SK-N-SH (cell line): Measurements from ENCODE around the gene CSRNP3. TPM values are rescaled to one million over a fixed set of nuclear protein-coding genes. Genes with fewer than 3 reads are reported as not detected.

ENCODE experiments used
- CTCF ChIA-PET: fragments of 300-600, 350-600 bp; formaldehyde crosslinking; extraction: SDS; loops from one replicate; lab custom pipeline; 2021; lab: Yijun Ruan, JAX
- POLR2A ChIA-PET: fragments of 350-600 bp; sonication (Branson Sonifier 250); formaldehyde crosslinking; extraction: SDS; loops from one replicate; lab custom pipeline; 2020; ENCODE audit warnings: antibody characterized with exemption, inconsistent platforms; lab: Yijun Ruan, JAX
- DNase-seq: peaks from one replicate; pipeline ENCODE4 v3.0.0; 2012
- H2AFZ ChIP-seq: fragments of 200-600 bp; sonication (generic); 2 replicates; pipeline ENCODE4 v1.8.1; 2016; ENCODE audit warnings: antibody characterized with exemption, mild to moderate bottlenecking, low read depth
- H3F3A ChIP-seq: fragments of 200-600 bp; sonication (generic); replicated peaks from 2 replicates; pipeline ENCODE3; 2016; ENCODE audit warnings: antibody characterized with exemption, mild to moderate bottlenecking; ENCODE audit not compliant: insufficient read depth
- H3K27ac ChIP-seq, 2 experiments: fragments of 200-500 bp in 1 of 2; fragments of 200-600 bp in 1 of 2; sonication (Bioruptor generic) in 1 of 2; sonication (generic), shearing (Covaris generic) in 1 of 2; 2 replicates each; pipeline versions ENCODE4 v1.5.1 to v1.6.1; 2014 to 2016; ENCODE audit warnings: low read depth in 2 of 2, inconsistent platforms in 1 of 2, low read length in 1 of 2, mild to moderate bottlenecking in 1 of 2, mixed read lengths in 1 of 2
- H3K27me3 ChIP-seq: fragments of 200-600 bp; sonication (generic), shearing (Covaris generic); 2 replicates; pipeline ENCODE4 v1.6.1; 2016; ENCODE audit warnings: mixed run types; ENCODE audit not compliant: insufficient read depth
- H3K36me3 ChIP-seq, 2 experiments: fragments of 200-500 bp in 1 of 2; fragments of 200-600 bp in 1 of 2; sonication (Bioruptor generic) in 1 of 2; sonication (generic) in 1 of 2; replicated peaks in 1 of 2; 2 replicates each; pipeline versions ENCODE3 to v1.5.1; 2014 to 2016; ENCODE audit warnings: low read length in 1 of 2, mild to moderate bottlenecking in 1 of 2; ENCODE audit not compliant: insufficient read depth in 2 of 2, control insufficient read depth in 1 of 2
- H3K4me1 ChIP-seq, 2 experiments: fragments of 200-500 bp in 1 of 2; fragments of 200-600 bp in 1 of 2; sonication (Bioruptor generic) in 1 of 2; sonication (generic), shearing (Covaris generic) in 1 of 2; 2 replicates each; pipeline versions ENCODE4 v1.5.1 to v1.6.1; 2014 to 2016; ENCODE audit warnings: low read depth in 1 of 2, low read length in 1 of 2, mixed run types in 1 of 2; ENCODE audit not compliant: insufficient read depth in 2 of 2, control insufficient read depth in 1 of 2
- H3K4me2 ChIP-seq: fragments of 200-600 bp; sonication (generic), shearing (Covaris generic); 2 replicates; pipeline ENCODE4 v1.6.1; 2017; ENCODE audit warnings: mixed run types
- H3K4me3 ChIP-seq, 2 experiments: fragments of 200-500 bp in 1 of 2; fragments of 200-600 bp in 1 of 2; sonication (Bioruptor generic) in 1 of 2; sonication (generic), shearing (Covaris generic) in 1 of 2; 2 replicates each; pipeline versions ENCODE4 v1.5.1 to v1.8.1; 2014 to 2016; ENCODE audit warnings: low read depth in 2 of 2, inconsistent platforms in 1 of 2, low read length in 1 of 2, mild to moderate bottlenecking in 1 of 2, mixed read lengths in 1 of 2, moderate library complexity in 1 of 2
- H3K79me2 ChIP-seq: fragments of 200-600 bp; sonication (generic); 2 replicates; pipeline ENCODE4 v1.8.1; 2017; ENCODE audit warnings: mild to moderate bottlenecking; ENCODE audit not compliant: insufficient read depth
- H3K9ac ChIP-seq: fragments of 200-600 bp; sonication (generic); 2 replicates; pipeline ENCODE4 v1.6.1; 2017; ENCODE audit warnings: mixed run types
- H3K9me2 ChIP-seq: fragments of 200-600 bp; sonication (generic); 2 replicates; pipeline ENCODE4 v1.6.1; 2017; ENCODE audit warnings: mixed run types
- H3K9me3 ChIP-seq: fragments of 200-600 bp; sonication (generic); 2 replicates; pipeline ENCODE4 v1.6.1; 2017; ENCODE audit warnings: mixed run types, mild to moderate bottlenecking, moderate library complexity
- H4K20me1 ChIP-seq: fragments of 200-600 bp; sonication (generic); 2 replicates; pipeline ENCODE4 v1.6.1; 2017; ENCODE audit warnings: mild to moderate bottlenecking, mixed run types; ENCODE audit not compliant: insufficient read depth
- EZH2phosphoT487 ChIP-seq: fragments of 200-600 bp; sonication (generic); IDR thresholded peaks from 2 replicates; pipeline ENCODE4 v1.6.1; 2017; ENCODE audit warnings: low read depth, mixed run types, mild to moderate bottlenecking, antibody characterized with exemption, moderate library complexity, borderline replicate concordance
- FOSL2 ChIP-seq: IDR thresholded peaks from 2 replicates; pipeline ENCODE4 v1.4.0; 2012; ENCODE audit warnings: low read depth, mild to moderate bottlenecking, moderate library complexity, borderline replicate concordance
- GATA2 ChIP-seq: sonication (generic); formaldehyde crosslinking; IDR thresholded peaks from 2 replicates; pipeline ENCODE4 v1.5.0; 2020; ENCODE audit warnings: mild to moderate bottlenecking, missing genetic modification reagents
- IRF3 ChIP-seq: fragments of 150-350 bp; IDR thresholded peaks from 2 replicates; pipeline ENCODE4 v1.6.1; 2016; ENCODE audit warnings: mild to moderate bottlenecking, low read depth, low read length
- MEF2A ChIP-seq: IDR thresholded peaks from 2 replicates; pipeline ENCODE4 v1.4.0; 2012; ENCODE audit warnings: low read depth, borderline replicate concordance
- MXI1 ChIP-seq: IDR thresholded peaks from 2 replicates; pipeline ENCODE4 v1.6.1; 2012; ENCODE audit warnings: mild to moderate bottlenecking, low read depth, low read length, improper control_type of control experiment
- NFIC ChIP-seq: IDR thresholded peaks from 2 replicates; pipeline ENCODE4 v1.4.0; 2012; ENCODE audit warnings: borderline replicate concordance
- PBX3 ChIP-seq: IDR thresholded peaks from 2 replicates; pipeline ENCODE4; 2012
- POLR2AphosphoS5 ChIP-seq: IDR thresholded peaks from 2 replicates; pipeline ENCODE4 v1.6.1; 2012; ENCODE audit warnings: low read depth, low read length
- RAD21 ChIP-seq: IDR thresholded peaks from 2 replicates; pipeline ENCODE4 v1.6.1; 2012; ENCODE audit warnings: mild to moderate bottlenecking, low read length
- RFX5 ChIP-seq: IDR thresholded peaks from 2 replicates; pipeline ENCODE4 v1.6.1; 2012; ENCODE audit warnings: mild to moderate bottlenecking, improper control_type of control experiment, low read length
- TCF12 ChIP-seq: IDR thresholded peaks from 2 replicates; pipeline ENCODE4 v1.4.0; 2012
- TEAD4 ChIP-seq: IDR thresholded peaks from 2 replicates; pipeline ENCODE4 v1.4.0; 2012; ENCODE audit warnings: mild to moderate bottlenecking, borderline replicate concordance; ENCODE audit not compliant: insufficient read depth
- USF2 ChIP-seq: fragments of 150-350 bp; IDR thresholded peaks from 2 replicates; pipeline ENCODE4 v1.6.1; 2017; ENCODE audit warnings: antibody characterized with exemption, low read length, low read depth, borderline replicate concordance
- polyA plus RNA-seq, 3 experiments: library from polyadenylated mRNA; depleted of rRNA; stranded (reverse); fragments of >200 nt; gene quantifications; 2 replicates each; pipeline ENCODE4 v1.2.3, GENCODE V29; 2012
- TF ChIP-seq, protein P1 (sequence below): IDR thresholded peaks from 2 replicates; pipeline ENCODE4 v1.4.0; 2012; ENCODE audit warnings: low read depth, borderline replicate concordance

The CSRNP3 gene
- polyA plus RNA-seq, 1 of the 3 experiments (the other 2 are of a cell fraction) = 1.0 TPM

DNA sequence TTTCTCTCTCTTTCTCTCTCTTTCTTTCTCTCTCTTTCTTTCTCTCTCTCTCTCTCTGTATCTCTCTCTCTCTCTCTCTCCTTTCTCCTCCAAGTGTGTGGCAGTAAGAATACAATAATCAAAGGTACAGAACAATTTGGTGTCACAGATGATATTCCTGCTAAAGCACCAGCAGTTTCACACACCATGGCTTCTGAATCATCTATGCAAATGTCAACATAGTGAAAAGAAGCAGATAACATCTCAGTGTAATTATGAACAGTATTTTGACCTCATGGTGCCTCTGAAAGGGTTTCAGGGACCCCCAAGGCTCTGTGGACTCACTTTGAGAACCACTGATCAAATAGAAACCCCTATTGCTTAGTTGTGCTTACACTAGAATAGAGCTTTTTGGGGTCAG is 38.5 kb upstream of the CSRNP3 start:
- H3K9ac ChIP-seq = no peak overlapping the region
- no peak overlapping the region; a peak in 1 of 4 replicates for H3K27ac ChIP-seq
- no peak for DNase-seq
- H4K20me1 ChIP-seq = no peaks in the 10 kb centered on the region
- H3K4me1 ChIP-seq = peaks cover 0 to 10% of the 10 kb centered on the region in 2 experiments; a peak in 2 of 4 replicates
- H3K9me3 ChIP-seq = no peaks in the 10 kb centered on the region
- CTCF ChIA-PET = no interaction called here
- no peaks in the 10 kb centered on the region for H3K27me3 ChIP-seq
- H3K9me2 ChIP-seq = no peaks in the 10 kb centered on the region
- no peak overlapping the region for H2AFZ ChIP-seq
- H3F3A ChIP-seq = peaks cover 3% of the 10 kb centered on the region
- TF ChIP-seq MXI1 = no peak
- no peak for TF ChIP-seq RAD21
- TF ChIP-seq RFX5 = no peak
- no peak for TF ChIP-seq GATA2 (CRISPR knock-in tag)
- TF ChIP-seq TCF12 = no peak
- no peak for TF ChIP-seq PBX3
- TF ChIP-seq FOSL2 = no peak
- TF ChIP-seq EZH2phosphoT487 = no peak
- TF ChIP-seq MEF2A = no peak
- no peak for TF ChIP-seq USF2
- no peak for TF ChIP-seq NFIC
- TF ChIP-seq TEAD4 = no peak
- TF ChIP-seq, protein P1, sequence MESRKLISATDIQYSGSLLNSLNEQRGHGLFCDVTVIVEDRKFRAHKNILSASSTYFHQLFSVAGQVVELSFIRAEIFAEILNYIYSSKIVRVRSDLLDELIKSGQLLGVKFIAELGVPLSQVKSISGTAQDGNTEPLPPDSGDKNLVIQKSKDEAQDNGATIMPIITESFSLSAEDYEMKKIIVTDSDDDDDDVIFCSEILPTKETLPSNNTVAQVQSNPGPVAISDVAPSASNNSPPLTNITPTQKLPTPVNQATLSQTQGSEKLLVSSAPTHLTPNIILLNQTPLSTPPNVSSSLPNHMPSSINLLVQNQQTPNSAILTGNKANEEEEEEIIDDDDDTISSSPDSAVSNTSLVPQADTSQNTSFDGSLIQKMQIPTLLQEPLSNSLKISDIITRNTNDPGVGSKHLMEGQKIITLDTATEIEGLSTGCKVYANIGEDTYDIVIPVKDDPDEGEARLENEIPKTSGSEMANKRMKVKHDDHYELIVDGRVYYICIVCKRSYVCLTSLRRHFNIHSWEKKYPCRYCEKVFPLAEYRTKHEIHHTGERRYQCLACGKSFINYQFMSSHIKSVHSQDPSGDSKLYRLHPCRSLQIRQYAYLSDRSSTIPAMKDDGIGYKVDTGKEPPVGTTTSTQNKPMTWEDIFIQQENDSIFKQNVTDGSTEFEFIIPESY = no peak
- TF ChIP-seq IRF3 = no peak
- no peak for TF ChIP-seq POLR2AphosphoS5
- TF ChIP-seq, all 33 proteins: peak for 0
- POLR2A ChIA-PET = no interaction called here
- no peak overlapping the region for H3K4me2 ChIP-seq
- no peaks in the 10 kb centered on the region for H3K36me3 ChIP-seq
- H3K4me3 ChIP-seq = no peak overlapping the region
- H3K79me2 ChIP-seq = no peaks in the 10 kb centered on the region
